ENCODE results near the gene PTPRO. TPM values are rescaled to one million over a fixed set of nuclear protein-coding genes. Genes with fewer than 3 reads are reported as not detected.
A peak's percentile ranks its signal among the peaks of the same experiment; 100 is the strongest.
"Not testable (repeated sequence)": the region's sequence is repeated elsewhere in the genome, so short reads cannot be mapped to it uniquely, and the experiment has no call there.

Gene PTPRO
- total RNA-seq, 2 experiments from 2014 or later: 0.14 to 0.15 TPM

DNA sequence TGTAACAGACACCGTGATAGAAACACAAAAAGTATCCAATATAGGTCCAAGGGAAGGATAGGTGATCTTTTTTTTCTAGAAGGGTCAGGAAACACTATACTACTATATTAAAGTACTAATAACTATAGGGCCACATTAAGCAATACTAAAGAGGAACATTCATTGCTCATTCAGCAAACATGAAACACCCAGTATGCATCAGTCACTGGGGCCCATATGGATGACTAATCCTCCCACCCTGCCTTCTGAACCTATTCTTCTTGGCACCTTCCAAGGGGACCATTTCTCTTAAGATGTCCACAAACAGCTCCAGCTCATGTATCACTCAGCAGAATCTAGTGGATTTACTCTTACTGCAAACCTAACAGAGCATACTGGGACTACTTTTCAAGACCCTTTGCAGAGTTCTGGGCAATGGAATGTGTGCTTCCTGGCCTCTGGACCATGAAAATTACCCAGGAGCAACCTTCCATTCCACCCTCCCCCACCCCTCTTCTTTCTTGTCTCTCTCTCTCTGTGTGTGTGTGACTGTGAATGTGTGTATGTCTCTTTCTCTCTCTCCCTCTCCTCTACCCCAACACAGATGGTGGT is 279.0 kb downstream of the PTPRO start:
- POLR2A ChIA-PET: no interaction called here
- intact Hi-C loops (cut with micrococcal nuclease): no loop called here

DNA sequence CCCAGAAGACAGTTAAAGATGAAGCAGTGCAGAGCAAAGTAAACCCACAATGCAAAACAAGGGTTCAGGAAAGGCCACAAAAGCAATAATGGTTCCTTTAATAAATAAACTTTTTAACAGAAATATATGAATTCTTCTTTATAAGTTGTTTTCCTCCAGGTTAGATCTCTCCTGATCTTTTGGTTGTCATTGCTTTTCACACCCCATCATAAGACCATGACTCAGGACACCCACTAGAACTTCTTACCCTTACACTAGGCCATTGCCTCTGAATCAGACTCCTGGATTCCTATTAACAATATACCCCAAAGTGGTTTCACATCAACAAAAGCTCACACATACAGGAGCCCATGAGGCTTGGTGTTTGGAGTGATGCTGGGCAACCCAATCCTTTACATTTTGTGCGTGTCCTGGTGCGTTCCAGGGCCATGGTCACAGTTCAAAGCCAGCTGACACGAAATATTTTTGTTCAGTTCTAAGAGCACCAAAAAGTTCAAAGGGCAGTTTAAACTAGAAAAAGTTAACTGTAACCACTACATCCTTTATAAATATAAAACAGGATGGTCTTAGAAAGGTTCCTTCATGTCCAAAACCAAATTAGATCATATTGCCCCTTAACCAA is 279.9 kb downstream of the PTPRO start:
- peaks cover 4% of the 10 kb centered on the region for H3K4me1 Mint-ChIP-seq (ENCODE audit: low read depth)
- H3K36me3 Mint-ChIP-seq: no peaks in the 10 kb centered on the region
- CTCF ChIA-PET: interaction anchor here (0.7 to 1.3 kb wide), 2 partner anchors 11 to 255 kb away, joined by 4 read pairs; no protein-coding TSS in a partner anchor
- H3K9me3 Mint-ChIP-seq: no peaks in the 10 kb centered on the region
- peaks cover 3% of the 10 kb centered on the region for H3K27me3 Mint-ChIP-seq
- H3K27ac Mint-ChIP-seq: no peak overlapping the region
- POLR2A ChIA-PET: no interaction called here
- no peak for DNase-seq
- intact Hi-C loops (cut with micrococcal nuclease): no loop called here
- H3K4me3 Mint-ChIP-seq: no peak overlapping the region

More for the DNA sequence above, 279.0 kb downstream of the PTPRO start:
- Mint-ChIP-seq H3K4me1 (ENCODE audit: low read depth) (peaks cover 4% of the 10 kb centered on the region), H3K4me3 (no peak overlapping the region), H3K27ac (no peak overlapping the region), H3K27me3 (peaks cover 3% of the 10 kb centered on the region), H3K9me3 (no peaks in the 10 kb centered on the region), H3K36me3 (no peaks in the 10 kb centered on the region)
- peak; percentile 15 for DNase-seq
- CTCF ChIA-PET: no interaction called here

DNA sequence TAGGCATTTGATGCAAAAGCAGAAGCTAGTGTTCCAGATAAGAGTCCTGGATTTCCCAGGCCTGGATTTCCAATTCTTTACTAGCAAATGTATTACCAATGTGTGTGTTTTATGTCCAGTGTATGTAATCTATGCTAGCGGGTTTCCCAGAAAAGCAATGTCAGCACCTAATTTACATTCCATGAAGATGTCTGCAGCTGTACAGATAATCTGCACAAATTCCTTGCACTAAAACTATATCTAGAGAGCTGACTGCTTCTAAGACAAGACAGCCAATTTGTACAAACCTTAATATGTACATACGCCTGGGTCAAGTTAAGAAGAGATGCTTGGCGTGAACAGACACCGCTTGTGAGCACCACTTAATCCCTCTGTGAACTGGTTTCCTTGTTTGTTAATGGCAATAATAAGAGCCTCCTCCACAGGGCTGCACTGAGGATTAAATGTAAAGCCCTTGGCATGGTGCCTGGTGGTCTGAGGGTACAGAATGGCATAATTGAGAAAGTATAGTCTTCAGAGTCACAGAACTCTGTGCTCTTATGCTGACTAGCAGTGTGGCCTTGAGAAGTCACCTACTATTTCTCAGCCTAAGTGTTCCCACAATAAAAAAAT is 281.3 kb downstream of the PTPRO start:
- Mint-ChIP-seq H3K4me1 (ENCODE audit: low read depth) (peaks cover 4% of the 10 kb centered on the region), H3K36me3 (no peaks in the 10 kb centered on the region), H3K9me3 (no peaks in the 10 kb centered on the region), H3K4me3 (no peak overlapping the region), H3K27ac (no peak overlapping the region), H3K27me3 (peaks cover 3% of the 10 kb centered on the region)
- ChIA-PET POLR2A (no interaction called here), CTCF (interaction anchor here (1.3 kb wide), 1 partner anchor 13 kb away, joined by 4 read pairs; no protein-coding TSS in a partner anchor)
- no peak for DNase-seq
- intact Hi-C loops (cut with micrococcal nuclease): no loop called here

DNA sequence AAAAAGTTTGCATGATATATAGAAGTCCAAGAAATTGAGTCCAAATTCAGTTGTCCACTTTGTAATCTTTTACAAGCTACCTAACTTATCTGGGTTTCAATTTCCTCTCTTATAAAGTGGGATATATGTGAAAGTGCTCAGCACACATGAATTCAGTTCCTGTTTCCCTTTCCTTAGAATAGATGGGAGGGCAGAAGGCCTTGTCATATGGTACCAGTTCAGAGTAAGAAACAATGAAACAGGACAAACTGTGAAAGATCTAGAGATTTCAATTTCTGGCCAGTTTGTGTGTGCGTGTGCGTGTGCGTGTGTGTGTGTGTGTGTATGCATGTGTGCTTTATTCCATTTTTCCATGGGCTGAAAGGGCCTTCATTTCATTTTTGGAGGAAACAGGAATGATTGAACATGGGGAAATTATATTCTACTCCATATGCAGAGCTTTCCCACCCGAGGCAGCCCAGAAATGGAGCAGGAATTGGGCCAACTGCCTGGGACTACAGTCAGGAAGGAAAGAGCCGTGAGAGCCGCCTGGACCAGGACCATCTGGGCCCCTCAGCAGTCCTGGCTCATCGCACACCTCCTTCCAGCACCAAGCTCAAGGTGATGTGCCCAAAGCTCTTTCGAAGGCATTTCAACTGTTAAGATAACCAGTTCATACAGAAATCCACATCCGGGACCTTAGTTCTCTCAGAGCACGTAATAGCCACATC is 283.7 kb downstream of the PTPRO start:
- H3K9me3 Mint-ChIP-seq: no peaks in the 10 kb centered on the region
- peaks cover 3% of the 10 kb centered on the region for H3K27me3 Mint-ChIP-seq
- ChIA-PET POLR2A (no interaction called here), CTCF (interaction anchor here (1.1 kb wide), 1 partner anchor 21 kb away, joined by 4 read pairs; no protein-coding TSS in a partner anchor)
- intact Hi-C loops (cut with micrococcal nuclease): no loop called here
- no peaks in the 10 kb centered on the region for H3K36me3 Mint-ChIP-seq
- no peak overlapping the region for H3K27ac Mint-ChIP-seq
- no peak overlapping the region for H3K4me3 Mint-ChIP-seq
- peaks cover 4% of the 10 kb centered on the region for H3K4me1 Mint-ChIP-seq (ENCODE audit: low read depth)
- DNase-seq: no peak

DNA sequence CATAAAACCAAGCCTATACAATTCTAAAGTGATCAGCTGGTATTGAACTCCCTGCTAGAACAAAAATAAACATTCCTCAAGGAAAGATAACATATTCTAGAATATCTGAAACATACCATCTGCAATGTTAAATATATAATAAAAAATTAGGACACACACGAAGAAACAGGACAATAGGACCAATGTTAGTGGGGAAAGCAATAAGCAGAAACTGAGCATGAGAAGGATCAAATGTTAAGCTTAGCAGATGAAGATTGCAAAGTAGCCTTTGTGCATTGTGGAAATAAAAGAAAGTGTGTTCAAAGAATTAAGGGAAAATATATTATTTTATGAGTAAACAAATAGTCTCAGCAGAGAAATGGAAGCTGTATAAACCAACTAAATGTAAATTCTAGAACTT is 286.1 kb downstream of the PTPRO start:
- DNase-seq: no peak
- Mint-ChIP-seq H3K27me3 (peaks cover 3% of the 10 kb centered on the region), H3K27ac (no peak overlapping the region), H3K4me1 (ENCODE audit: low read depth) (no peaks in the 10 kb centered on the region), H3K9me3 (peaks cover 3% of the 10 kb centered on the region), H3K4me3 (no peak overlapping the region), H3K36me3 (no peaks in the 10 kb centered on the region)
- CTCF ChIA-PET: interaction anchor here (1.4 kb wide), 1 partner anchor 76 kb away, joined by 5 read pairs; no protein-coding TSS in a partner anchor
- intact Hi-C loops (cut with micrococcal nuclease): no loop called here
- POLR2A ChIA-PET: no interaction called here

DNA sequence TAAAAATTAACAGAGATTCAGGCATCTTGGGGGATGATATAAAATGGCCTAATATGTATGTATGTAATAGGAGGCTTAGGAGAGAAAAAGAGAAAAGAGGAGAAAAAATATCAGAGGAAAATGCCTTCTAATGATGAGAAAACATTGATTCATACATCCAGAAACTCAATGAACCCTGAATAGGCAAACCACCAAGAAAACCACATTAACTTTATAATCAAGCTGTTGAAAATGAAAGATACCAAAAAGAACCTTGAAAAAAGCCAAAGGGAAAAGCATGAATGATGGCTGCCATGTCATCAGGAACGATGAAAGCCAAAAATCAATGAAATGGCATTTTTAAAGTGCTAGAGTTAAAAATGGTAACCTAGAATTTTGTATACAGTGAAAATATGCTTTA is 286.6 kb downstream of the PTPRO start:
- peaks cover 3% of the 10 kb centered on the region for H3K9me3 Mint-ChIP-seq
- intact Hi-C loops (cut with micrococcal nuclease): no loop called here
- CTCF ChIA-PET: interaction anchor here (0.7 to 1.4 kb wide), 2 partner anchors 23 to 77 kb away, joined by 3 to 5 read pairs; no protein-coding TSS in a partner anchor

DNA sequence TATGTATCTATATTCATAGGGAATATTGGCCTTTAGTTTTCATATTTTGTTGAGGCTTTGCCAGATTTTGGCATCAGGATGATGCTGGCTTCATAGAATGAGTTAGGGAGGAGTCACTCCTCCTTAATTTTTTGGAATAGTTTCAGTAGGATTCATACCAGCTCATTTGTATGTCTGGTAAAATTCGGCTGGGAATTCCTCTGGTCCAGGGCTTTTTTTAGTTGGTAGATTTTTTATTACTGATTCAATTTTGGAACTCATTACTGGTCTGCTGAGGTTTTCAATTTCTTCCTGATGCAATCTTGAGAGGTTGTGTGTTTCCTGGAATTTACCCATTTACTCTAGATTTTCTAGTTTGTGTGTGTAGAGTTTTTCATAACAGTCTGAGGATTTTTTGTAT is 291.7 kb downstream of the PTPRO start:
- Mint-ChIP-seq H3K27ac (no peak overlapping the region), H3K27me3 (no peaks in the 10 kb centered on the region), H3K4me3 (no peak overlapping the region), H3K4me1 (ENCODE audit: low read depth) (no peaks in the 10 kb centered on the region), H3K9me3 (peaks cover 8% of the 10 kb centered on the region), H3K36me3 (no peaks in the 10 kb centered on the region)
- intact Hi-C loops (cut with micrococcal nuclease): no loop called here
- CTCF ChIA-PET: no interaction called here
- POLR2A ChIA-PET: no interaction called here
- no peak for DNase-seq

More for the DNA sequence above, 286.6 kb downstream of the PTPRO start:
- Mint-ChIP-seq H3K4me1 (ENCODE audit: low read depth) (no peaks in the 10 kb centered on the region), H3K4me3 (no peak overlapping the region), H3K27ac (no peak overlapping the region), H3K36me3 (no peaks in the 10 kb centered on the region), H3K27me3 (peaks cover 3% of the 10 kb centered on the region)
- POLR2A ChIA-PET: no interaction called here
- DNase-seq: no peak

DNA sequence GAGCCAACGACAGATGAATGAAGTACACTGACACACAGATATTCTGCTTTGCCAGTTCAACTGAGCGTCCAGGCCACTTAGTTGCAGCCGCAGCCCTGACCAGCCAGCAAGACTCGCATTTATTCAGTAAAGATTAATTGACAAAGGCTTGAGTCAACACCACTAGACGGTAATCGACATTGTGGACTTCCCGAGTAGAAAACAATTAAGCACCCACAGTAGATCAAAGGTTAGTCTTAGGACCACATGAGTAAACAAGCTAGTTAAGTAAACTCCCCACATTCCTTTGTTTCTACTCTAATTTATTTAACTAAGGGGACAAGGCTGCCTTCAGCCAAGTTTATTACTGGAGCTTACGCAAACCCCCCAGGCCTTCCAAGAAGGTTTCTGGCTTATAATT is 294.2 kb downstream of the PTPRO start:
- H3K27me3 Mint-ChIP-seq; H3K27ac Mint-ChIP-seq; H3K36me3 Mint-ChIP-seq; H3K9me3 Mint-ChIP-seq; CTCF ChIA-PET; H3K4me3 Mint-ChIP-seq; POLR2A ChIA-PET; H3K4me1 Mint-ChIP-seq (ENCODE audit: low read depth); DNase-seq; intact Hi-C loops (cut with micrococcal nuclease): not testable (repeated sequence)

DNA sequence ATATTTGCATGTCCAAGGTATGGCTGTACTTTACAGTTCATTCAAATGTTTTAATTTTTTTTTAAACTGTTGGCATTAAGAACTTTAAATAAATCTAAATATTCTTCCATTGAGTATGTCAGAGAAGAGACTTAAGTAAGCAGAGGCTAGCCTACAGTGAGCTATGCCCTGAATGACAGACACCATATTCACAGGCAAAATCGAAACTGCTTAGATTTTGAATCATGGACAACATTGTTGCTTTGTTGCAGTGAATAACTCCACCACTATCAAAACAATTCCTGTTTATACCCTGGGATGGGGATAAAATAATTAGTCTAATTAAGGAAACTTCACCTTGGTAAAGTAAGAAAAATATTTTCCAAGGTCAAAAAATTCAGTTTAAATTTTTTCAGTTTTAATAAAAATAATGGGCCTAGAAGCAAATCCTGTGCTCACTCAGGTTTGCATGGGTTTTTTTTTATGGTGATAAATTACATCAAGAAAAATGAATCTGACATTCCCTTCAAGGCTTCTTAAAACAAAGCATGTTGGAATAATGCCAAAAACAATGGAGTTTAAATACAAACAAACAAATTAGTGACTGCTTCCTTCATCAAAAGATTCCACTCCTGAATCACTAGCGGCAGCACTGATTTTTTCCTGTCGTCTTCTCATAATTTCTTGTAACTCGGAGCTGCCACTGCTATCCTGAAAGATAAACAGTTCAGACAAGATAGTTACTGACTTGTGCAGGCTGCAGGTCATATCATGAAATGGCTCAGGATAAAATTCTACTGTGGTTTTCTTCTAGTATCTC is 298.6 kb downstream of the PTPRO start:
- Mint-ChIP-seq H3K27me3 (peaks cover 4% of the 10 kb centered on the region), H3K4me3 (no peak overlapping the region), H3K27ac (no peak overlapping the region), H3K9me3 (peaks cover 5% of the 10 kb centered on the region), H3K36me3 (no peaks in the 10 kb centered on the region), H3K4me1 (ENCODE audit: low read depth) (no peaks in the 10 kb centered on the region)
- intact Hi-C loops (cut with micrococcal nuclease): no loop called here
- no peak for DNase-seq
- ChIA-PET POLR2A (no interaction called here), CTCF (interaction anchor here (0.6 kb wide), 1 partner anchor 76 kb away, joined by 3 read pairs; no protein-coding TSS in a partner anchor)

DNA sequence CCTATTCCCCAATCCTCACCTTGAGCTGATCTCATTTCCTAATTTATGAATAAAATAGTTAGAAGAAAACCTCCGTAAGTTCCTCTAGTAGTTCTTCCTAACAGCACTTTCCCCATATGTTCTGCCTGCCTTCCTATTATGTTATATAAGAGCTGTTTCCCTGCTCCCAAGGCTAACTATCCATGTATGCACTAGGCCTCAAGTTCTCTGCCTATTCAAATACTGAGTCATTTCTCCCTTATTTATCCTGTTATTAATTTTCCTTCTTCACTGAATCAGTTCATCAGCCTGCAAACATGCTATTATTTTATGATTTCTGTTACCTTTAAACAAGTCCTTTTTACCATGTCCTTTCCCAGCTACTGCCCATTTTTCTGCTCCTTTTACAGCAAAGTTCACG is 302.8 kb downstream of the PTPRO start:
- DNase-seq: no peak
- POLR2A ChIA-PET: no interaction called here
- Mint-ChIP-seq H3K36me3 (no peaks in the 10 kb centered on the region), H3K27ac (no peak overlapping the region), H3K4me1 (ENCODE audit: low read depth) (no peaks in the 10 kb centered on the region), H3K27me3 (no peaks in the 10 kb centered on the region), H3K4me3 (no peak overlapping the region), H3K9me3 (no peaks in the 10 kb centered on the region)
- intact Hi-C loops (cut with micrococcal nuclease): no loop called here
- CTCF ChIA-PET: no interaction called here

DNA sequence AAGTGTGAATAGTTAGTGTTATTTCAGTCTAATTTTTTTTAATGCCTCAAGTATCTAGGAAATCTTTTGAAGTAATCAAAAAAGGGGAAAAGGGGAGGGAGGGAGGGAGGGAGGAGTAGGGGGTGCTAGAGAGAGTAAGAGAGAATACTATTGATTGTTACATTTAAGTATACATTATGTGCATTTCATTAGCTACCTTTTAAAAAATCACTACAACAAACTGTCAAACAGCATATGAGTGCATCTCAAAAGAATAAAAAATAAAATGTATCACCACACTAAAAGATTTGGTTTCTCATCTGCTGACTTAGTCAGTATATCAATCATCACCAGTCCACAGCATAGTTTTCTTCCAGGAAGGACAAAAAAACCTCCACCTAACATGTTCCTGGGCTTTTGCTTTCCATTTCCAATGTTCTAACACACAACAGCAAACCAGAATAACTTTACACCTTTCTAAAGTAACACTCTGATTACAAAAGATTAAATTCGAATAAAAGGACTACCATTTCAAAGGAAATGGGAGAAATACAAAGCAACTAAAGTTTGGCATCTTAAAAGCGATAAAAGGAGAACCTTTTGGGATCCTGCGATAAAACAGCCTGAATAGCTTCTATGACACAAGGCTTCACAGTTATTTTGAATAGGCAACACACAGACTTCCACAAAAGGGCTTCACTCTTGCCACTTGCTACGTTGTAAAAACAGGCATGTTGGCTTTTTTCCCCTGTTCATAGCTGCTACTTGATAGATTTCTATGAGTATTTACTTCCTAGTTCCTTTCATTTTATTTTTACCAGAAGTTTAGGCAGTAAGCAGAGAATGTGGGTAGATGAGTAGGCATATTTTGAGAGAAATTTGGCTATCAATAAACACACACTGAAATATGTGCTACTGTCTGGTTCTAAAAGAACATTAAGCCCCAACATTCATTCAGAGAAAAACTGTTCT is 306.0 kb downstream of the PTPRO start:
- Mint-ChIP-seq H3K4me3 (no peak overlapping the region), H3K27ac (no peak overlapping the region), H3K9me3 (no peaks in the 10 kb centered on the region), H3K27me3 (no peaks in the 10 kb centered on the region), H3K36me3 (no peaks in the 10 kb centered on the region), H3K4me1 (ENCODE audit: low read depth) (no peaks in the 10 kb centered on the region)
- POLR2A ChIA-PET: no interaction called here
- intact Hi-C loops (cut with micrococcal nuclease): no loop called here
- no peak for DNase-seq
- CTCF ChIA-PET: no interaction called here

Data from activated CD4-positive, alpha-beta memory T cell treated with anti-CD3 and anti-CD28 coated beads for 36 hours (primary cell).